MM.1S (cell line): Measurements from ENCODE around the gene NFATC2.

Experiments used
- DNase-seq: peaks from one replicate; pipeline ENCODE4 v3.0.0-alpha.2; 2015
- H2AFZ ChIP-seq: fragments of 300-600 bp; sonication (generic); 2 replicates; pipeline ENCODE4 v1.6.0; 2016; ENCODE audit warnings: antibody characterized with exemption, low read length
- H3F3A ChIP-seq: fragments of 300-600 bp; sonication (generic); 2 replicates; pipeline ENCODE4 v1.6.1; 2016; ENCODE audit warnings: mild to moderate bottlenecking, antibody characterized with exemption, low read length, moderate library complexity, mixed read lengths; ENCODE audit not compliant: insufficient read depth
- H3K27ac ChIP-seq: fragments of 300-600 bp; sonication (generic); 2 replicates; pipeline ENCODE4 v1.5.1; 2016; ENCODE audit warnings: mild to moderate bottlenecking, low read length
- H3K27me3 ChIP-seq: fragments of 300-600 bp; sonication (generic); replicated peaks from 2 replicates; pipeline ENCODE4 v1.6.0; 2016; ENCODE audit warnings: low read length; ENCODE audit not compliant: insufficient read depth
- H3K36me3 ChIP-seq: fragments of 300-600 bp; sonication (generic); replicated peaks from 2 replicates; pipeline ENCODE4 v1.6.1; 2016; ENCODE audit warnings: mild to moderate bottlenecking, low read length, mixed read lengths; ENCODE audit not compliant: insufficient read depth
- H3K4me1 ChIP-seq: fragments of 300-600 bp; sonication (generic); 2 replicates; pipeline ENCODE4 v1.6.1; 2016; ENCODE audit warnings: low read length, mixed read lengths
- H3K4me2 ChIP-seq: fragments of 300-600 bp; sonication (generic); 2 replicates; pipeline ENCODE4 v1.6.0; 2016; ENCODE audit warnings: low read depth, low read length
- H3K4me3 ChIP-seq: fragments of 300-600 bp; sonication (generic); 2 replicates; pipeline ENCODE4 v1.5.1; 2016; ENCODE audit warnings: low read length, mixed read lengths
- H3K79me2 ChIP-seq: fragments of 300-600 bp; sonication (generic); 2 replicates; pipeline ENCODE4 v1.6.1; 2016; ENCODE audit warnings: mixed run types, low read length, mixed read lengths
- H3K9ac ChIP-seq: fragments of 300-600 bp; sonication (generic); 2 replicates; pipeline ENCODE4 v1.6.1; 2016; ENCODE audit warnings: low read length, mixed read lengths
- H3K9me2 ChIP-seq: fragments of 300-600 bp; sonication (generic); replicated peaks from 2 replicates; pipeline ENCODE4 v1.6.1; 2016; ENCODE audit warnings: mild to moderate bottlenecking, low read length, mixed read lengths; ENCODE audit not compliant: insufficient read depth
- H3K9me3 ChIP-seq: fragments of 300-600 bp; sonication (generic); replicated peaks from 2 replicates; pipeline ENCODE4 v1.6.1; 2016; ENCODE audit warnings: mild to moderate bottlenecking, low read length, mixed read lengths; ENCODE audit not compliant: insufficient read depth
- H4K20me1 ChIP-seq: fragments of 300-600 bp; sonication (generic); 2 replicates; pipeline ENCODE4 v1.6.1; 2016; ENCODE audit warnings: mild to moderate bottlenecking, low read length, moderate library complexity, mixed read lengths; ENCODE audit not compliant: insufficient read depth
- CTCF ChIP-seq: fragments of 300-600 bp; sonication (generic); IDR thresholded peaks from 2 replicates; pipeline ENCODE4 v1.5.1; 2016; ENCODE audit warnings: antibody characterized with exemption, low read length, mixed read lengths
- EZH2 ChIP-seq: fragments of 300-600 bp; sonication (generic); optimal IDR thresholded peaks from 2 replicates; pipeline ENCODE3; 2017; ENCODE audit warnings: low read depth, mild to moderate bottlenecking, antibody characterized with exemption, low read length, mixed read lengths
- EZH2phosphoT487 ChIP-seq: fragments of 300-600 bp; sonication (generic); IDR thresholded peaks from 2 replicates; pipeline ENCODE4 v1.6.1; 2018; ENCODE audit warnings: antibody characterized with exemption, low read length

NFATC2 gene

GRCh38 chr20:51397137-51397536 lies 145.4 kb downstream of the NFATC2 start:
- Histone ChIP-seq H3K36me3 (no peaks in the 10 kb centered on the region), H3K9me3 (no peaks in the 10 kb centered on the region), H3K4me2 (no peak overlapping the region), H3K27me3 (no peaks in the 10 kb centered on the region), H3K4me3 (no peak overlapping the region), H3K27ac (no peak overlapping the region), H2AFZ (no peak overlapping the region), H3K79me2 (no peaks in the 10 kb centered on the region), H3K9ac (no peak overlapping the region), H3K9me2 (no peaks in the 10 kb centered on the region), H4K20me1 (no peaks in the 10 kb centered on the region), H3K4me1 (peaks cover 27% of the 10 kb centered on the region), H3F3A (peaks cover 17% of the 10 kb centered on the region)
- TF ChIP-seq EZH2phosphoT487 (no peak), CTCF (no peak), EZH2 (no peak)
- no peak for DNase-seq

GRCh38 chr20:51396365-51396909 lies 146.1 kb downstream of the NFATC2 start:
- Histone ChIP-seq H3K27ac (no peak overlapping the region), H3F3A (peaks cover 10% of the 10 kb centered on the region), H3K4me3 (no peak overlapping the region), H3K27me3 (no peaks in the 10 kb centered on the region), H3K4me2 (no peak overlapping the region), H3K36me3 (no peaks in the 10 kb centered on the region), H2AFZ (no peak overlapping the region), H3K79me2 (no peaks in the 10 kb centered on the region), H4K20me1 (no peaks in the 10 kb centered on the region), H3K4me1 (peaks cover 20% of the 10 kb centered on the region), H3K9me2 (no peaks in the 10 kb centered on the region), H3K9me3 (no peaks in the 10 kb centered on the region), H3K9ac (no peak overlapping the region)
- no peak for DNase-seq
- TF ChIP-seq CTCF: no peak
- no peak for TF ChIP-seq EZH2
- no peak for TF ChIP-seq EZH2phosphoT487

GRCh38 chr20:51394706-51395105 lies 147.8 kb downstream of the NFATC2 start:
- Histone ChIP-seq H3K9me3 (no peaks in the 10 kb centered on the region), H3F3A (no peaks in the 10 kb centered on the region), H2AFZ (no peak overlapping the region), H3K9me2 (no peaks in the 10 kb centered on the region), H3K9ac (no peak overlapping the region), H3K4me1 (peaks cover 4% of the 10 kb centered on the region), H3K27me3 (no peaks in the 10 kb centered on the region), H3K27ac (no peak overlapping the region), H3K36me3 (no peaks in the 10 kb centered on the region), H3K4me3 (no peak overlapping the region), H3K4me2 (no peak overlapping the region), H4K20me1 (no peaks in the 10 kb centered on the region), H3K79me2 (no peaks in the 10 kb centered on the region)
- DNase-seq: no peak
- TF ChIP-seq EZH2 (no peak), CTCF (no peak), EZH2phosphoT487 (no peak)
